ENCODE measurements around the gene BID. TPM values are rescaled to one million over a fixed set of nuclear protein-coding genes. Genes with fewer than 3 reads are reported as not detected.
A peak's percentile ranks its signal among the peaks of the same experiment; 100 is the strongest.

BID gene
- total and polyA plus RNA-seq, 12 donors = 3.8 to 26.6 (median 10.6) TPM

DNA sequence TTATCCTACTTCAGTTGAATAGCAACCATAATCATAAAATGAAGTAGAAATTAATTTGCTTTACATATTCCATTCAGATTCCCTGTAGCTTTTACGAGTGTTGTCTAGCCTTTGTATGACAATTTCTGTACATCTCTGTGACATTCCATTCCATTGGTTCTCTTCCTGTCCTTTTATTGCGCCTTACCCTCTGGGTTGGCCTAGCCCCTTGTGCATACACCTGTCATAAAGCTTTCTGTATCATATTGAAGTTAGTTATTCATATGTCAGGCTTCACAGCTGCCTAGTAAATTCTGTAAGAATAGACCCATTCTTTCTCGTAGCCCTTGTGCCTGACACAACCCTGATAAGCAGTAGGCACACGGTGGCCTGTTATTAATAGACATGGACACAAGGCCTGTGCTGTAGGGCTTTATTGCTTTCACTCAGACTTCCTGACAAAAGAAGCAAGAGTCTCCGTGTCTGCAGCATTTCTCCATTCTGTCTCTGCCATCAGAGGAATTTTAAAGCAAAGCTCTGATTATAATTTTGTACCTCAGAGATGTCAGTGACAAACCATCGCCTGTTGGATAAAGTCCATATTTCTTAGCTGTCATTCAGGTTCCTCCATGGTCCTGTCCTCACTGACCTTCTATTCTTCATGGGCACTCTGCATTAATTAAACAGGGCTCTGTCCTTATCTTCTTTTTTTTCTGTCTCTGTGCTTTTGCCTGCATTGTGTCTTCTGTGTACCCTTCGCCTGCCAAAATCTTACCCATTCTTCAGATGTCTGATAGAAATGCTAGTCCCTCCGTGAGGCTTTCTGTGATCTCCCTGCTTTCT, 49.4 kb downstream of the BID start:
- WGBS, 4 donors = 38 to 47% (median 45%) methylated on average over 8 of the region's 8 CpGs
- peaks cover 24 to 35% of the 10 kb centered on the region in 2 donors for H3K4me1 ChIP-seq (replicated peaks in 1 of 2)
- H3K36me3 ChIP-seq (replicated peaks in 1 of 2) = peaks cover 0 to 30% of the 10 kb centered on the region in 2 donors
- TF ChIP-seq, protein P1, sequence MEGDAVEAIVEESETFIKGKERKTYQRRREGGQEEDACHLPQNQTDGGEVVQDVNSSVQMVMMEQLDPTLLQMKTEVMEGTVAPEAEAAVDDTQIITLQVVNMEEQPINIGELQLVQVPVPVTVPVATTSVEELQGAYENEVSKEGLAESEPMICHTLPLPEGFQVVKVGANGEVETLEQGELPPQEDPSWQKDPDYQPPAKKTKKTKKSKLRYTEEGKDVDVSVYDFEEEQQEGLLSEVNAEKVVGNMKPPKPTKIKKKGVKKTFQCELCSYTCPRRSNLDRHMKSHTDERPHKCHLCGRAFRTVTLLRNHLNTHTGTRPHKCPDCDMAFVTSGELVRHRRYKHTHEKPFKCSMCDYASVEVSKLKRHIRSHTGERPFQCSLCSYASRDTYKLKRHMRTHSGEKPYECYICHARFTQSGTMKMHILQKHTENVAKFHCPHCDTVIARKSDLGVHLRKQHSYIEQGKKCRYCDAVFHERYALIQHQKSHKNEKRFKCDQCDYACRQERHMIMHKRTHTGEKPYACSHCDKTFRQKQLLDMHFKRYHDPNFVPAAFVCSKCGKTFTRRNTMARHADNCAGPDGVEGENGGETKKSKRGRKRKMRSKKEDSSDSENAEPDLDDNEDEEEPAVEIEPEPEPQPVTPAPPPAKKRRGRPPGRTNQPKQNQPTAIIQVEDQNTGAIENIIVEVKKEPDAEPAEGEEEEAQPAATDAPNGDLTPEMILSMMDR (IDR thresholded peaks at IDR 0.05) = no peak
- peak in 1 of 2 donors; percentile 43 for TF ChIP-seq POLR2A (IDR thresholded peaks at IDR 0.05)
- peak overlapping the region in 4 of 5 donors; percentile 15 to 62 (median 45) for H3K27ac ChIP-seq
- DNase-seq = peak in 5 of 7 donors; percentile 35 to 66 (median 46)
- intact Hi-C loops (cut with DNase I) = no loop called here
- no peaks in the 10 kb centered on the region for H3K27me3 ChIP-seq
- H3K4me3 ChIP-seq = no peak overlapping the region
- H3K9me3 ChIP-seq (replicated peaks in 1 of 3) = no peaks in the 10 kb centered on the region

DNA sequence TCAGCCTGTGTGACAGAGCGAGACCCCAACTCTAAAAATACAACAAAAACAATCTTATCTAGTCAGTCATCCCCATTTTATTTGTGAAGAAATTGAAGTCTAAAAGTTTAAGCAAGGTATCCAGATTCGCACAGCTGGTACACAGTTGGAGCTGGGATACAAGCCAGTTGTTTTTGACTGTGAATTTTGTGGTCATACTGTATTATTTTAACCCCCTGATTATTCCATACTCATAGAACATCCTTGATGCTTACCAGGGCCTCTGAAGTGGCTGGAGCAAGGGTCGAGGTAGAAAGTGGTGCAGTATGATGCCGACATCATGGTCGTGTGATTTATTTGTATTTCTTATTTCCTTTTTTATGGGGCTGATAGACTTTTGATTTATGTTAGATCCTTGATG, 50.0 kb downstream of the BID start:
- H3K9me3 ChIP-seq (replicated peaks in 1 of 3) = no peaks in the 10 kb centered on the region
- WGBS, 4 donors = 80 to 85% (median 83%) methylated on average over 5 of the region's 5 CpGs
- H3K27me3 ChIP-seq = no peaks in the 10 kb centered on the region
- intact Hi-C loops (cut with DNase I) = no loop called here
- DNase-seq = peak in 2 of 7 donors; percentile 5 to 35
- peak overlapping the region in 3 of 5 donors; percentile 17 to 50 (median 40) for H3K27ac ChIP-seq
- TF ChIP-seq, protein P1 (IDR thresholded peaks at IDR 0.05) = no peak
- TF ChIP-seq POLR2A (IDR thresholded peaks at IDR 0.05) = no peak
- H3K36me3 ChIP-seq (replicated peaks in 1 of 2) = peaks cover 0 to 24% of the 10 kb centered on the region in 2 donors
- H3K4me3 ChIP-seq = no peak overlapping the region
- peaks cover 24 to 35% of the 10 kb centered on the region in 2 donors for H3K4me1 ChIP-seq (replicated peaks in 1 of 2)

DNA sequence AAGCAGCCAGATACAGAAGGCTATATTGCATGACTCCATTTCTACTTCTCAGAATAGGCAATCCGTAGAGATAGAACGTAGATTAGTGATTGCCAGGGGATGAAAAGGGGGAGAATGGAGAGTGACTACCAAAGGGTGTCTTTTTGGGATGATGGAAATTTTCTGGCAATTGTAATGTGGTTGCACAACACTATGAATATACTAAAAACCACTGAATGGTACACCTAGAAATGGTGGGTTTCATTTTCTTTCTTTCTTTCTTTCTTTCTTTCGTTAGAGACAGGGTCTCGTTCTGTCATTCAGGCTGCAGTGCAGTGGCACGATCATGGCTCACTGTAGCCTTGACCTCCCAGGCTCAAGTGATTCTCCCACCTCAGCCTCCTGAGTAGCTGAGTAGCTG, 54.4 kb downstream of the BID start:
- no peak for DNase-seq
- H3K4me3 ChIP-seq = no peak overlapping the region
- intact Hi-C loops (cut with DNase I) = no loop called here
- peaks cover 15% of the 10 kb centered on the region in 2 donors for H3K4me1 ChIP-seq (replicated peaks in 1 of 2)
- no peaks in the 10 kb centered on the region for H3K36me3 ChIP-seq (replicated peaks in 1 of 2)
- TF ChIP-seq, protein P1 (IDR thresholded peaks at IDR 0.05) = no peak
- no peak for TF ChIP-seq POLR2A (IDR thresholded peaks at IDR 0.05)
- WGBS, 4 donors = 78 to 83% (median 80%) methylated on average over 5 of the region's 5 CpGs
- H3K27me3 ChIP-seq = no peaks in the 10 kb centered on the region
- no peaks in the 10 kb centered on the region for H3K9me3 ChIP-seq (replicated peaks in 1 of 3)
- no peak overlapping the region for H3K27ac ChIP-seq

DNA sequence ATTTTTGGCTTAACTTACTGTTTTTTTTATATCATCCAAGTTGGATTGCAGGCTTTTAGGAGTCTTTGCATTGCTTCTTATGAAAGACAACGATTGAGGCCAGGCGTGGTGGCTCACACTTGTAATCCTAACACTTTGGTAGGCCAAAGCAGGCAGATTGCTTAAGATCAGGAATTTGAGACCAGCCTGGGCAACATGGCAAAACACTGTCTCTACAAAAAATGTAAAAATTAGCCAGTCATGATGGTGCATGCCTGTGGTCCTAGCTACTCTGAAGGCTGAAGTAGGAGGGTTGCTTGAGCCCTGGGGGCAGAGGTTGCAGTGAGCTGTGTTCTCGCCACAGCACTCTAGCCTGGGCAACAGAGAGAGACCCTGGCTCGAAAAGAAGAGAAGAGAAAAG, 56.6 kb downstream of the BID start:
- H3K4me1 ChIP-seq (replicated peaks in 1 of 2) = peaks cover 5 to 7% of the 10 kb centered on the region in 2 donors
- H3K36me3 ChIP-seq (replicated peaks in 1 of 2) = no peaks in the 10 kb centered on the region
- no peak overlapping the region for H3K4me3 ChIP-seq
- H3K27ac ChIP-seq = no peak overlapping the region
- no peak for TF ChIP-seq POLR2A (IDR thresholded peaks at IDR 0.05)
- TF ChIP-seq, protein P1 (IDR thresholded peaks at IDR 0.05) = no peak
- H3K9me3 ChIP-seq (replicated peaks in 1 of 3) = no peaks in the 10 kb centered on the region
- intact Hi-C loops (cut with DNase I) = no loop called here
- DNase-seq = peak in 1 of 7 donors; percentile 12
- no peaks in the 10 kb centered on the region for H3K27me3 ChIP-seq
- WGBS, 4 donors = 89 to 91% (median 90%) methylated on average over 4 of the region's 4 CpGs

Measured in adrenal gland (tissue), 12 donors.